Gastroesophageal sphincter (tissue), 3 donors: ENCODE measurements around the gene ATP1A2.

Source experiments
- CTCF ChIP-seq, 4 experiments: fragments of 200-600 bp in 2 of 4; fragments of 450-650 bp in 2 of 4; sonication (generic) in 1 of 4; IDR thresholded peaks; one replicate each; pipeline ENCODE4 v1.5.1; 2017 to 2019; ENCODE audit warnings: antibody characterized with exemption in 4 of 4, mild to moderate bottlenecking in 2 of 4, moderate library complexity in 2 of 4
- EP300 ChIP-seq: sonication (generic); formaldehyde crosslinking; IDR thresholded peaks from one replicate; pipeline ENCODE4 v1.6.1; 2017; ENCODE audit warnings: antibody characterized with exemption, mild to moderate bottlenecking
- POLR2A ChIP-seq, 2 donors: fragments of 450-650 bp; IDR thresholded peaks; one replicate each; pipeline ENCODE4 v1.6.1; 2017; ENCODE audit warnings: antibody characterized with exemption in 2 of 2, mild to moderate bottlenecking in 2 of 2, moderate library complexity in 1 of 2
- POLR2AphosphoS5 ChIP-seq: sonication (generic); formaldehyde crosslinking; IDR thresholded peaks from one replicate; pipeline ENCODE4 v1.6.1; 2017; ENCODE audit warnings: antibody characterized with exemption

GRCh38 chr1:160115545-160116282, at the start of gene ATP1A2:
- no peak for TF ChIP-seq CTCF (IDR thresholded peaks at IDR 0.05)
- TF ChIP-seq EP300, result no peak
- peak; percentile 61 to 72 for TF ChIP-seq POLR2A (IDR thresholded peaks at IDR 0.05)
- peak; percentile 75 for TF ChIP-seq POLR2AphosphoS5
